Endothelial cell of umbilical vein (primary cell): ENCODE data around the gene OPCML. TPM values are rescaled to one million over a fixed set of nuclear protein-coding genes. Genes with fewer than 3 reads are reported as not detected.

Experiments
- BruUV-seq: library from RNA; stranded (reverse); fragments of 400-500 nt; replicated peaks from 2 replicates; lab custom pipeline; 2021; lab: Mats Ljungman, UMichigan
- CTCF ChIA-PET: fragments of 300-600, 350-600 bp; sonication (Branson Sonifier 250); formaldehyde crosslinking; loops from one replicate; lab custom pipeline; 2021; ENCODE audit warnings: antibody characterized with exemption, inconsistent platforms; lab: Charles Lee
- POLR2A ChIA-PET: fragments of 300-600, 350-600 bp; sonication (Branson Sonifier 250); formaldehyde crosslinking; loops from one replicate; lab custom pipeline; 2021; ENCODE audit warnings: antibody characterized with exemption, inconsistent platforms; lab: Charles Lee
- DNase-seq: peaks from one replicate; pipeline ENCODE4 v3.0.0-alpha.2; 2011; ENCODE audit warnings: low read depth, low spot score
- FAIRE-seq: peaks from 2 replicates; lab custom pipeline; 2011; peaks lifted over from hg19 to GRCh38; lab: Jason Lieb, UNC
- H2AFZ ChIP-seq: 2 replicates; pipeline ENCODE4 v1.6.0; 2012; ENCODE audit warnings: low read depth, low read length, control low read depth, inconsistent platforms
- H3K27ac ChIP-seq: 2 replicates; pipeline ENCODE4 v1.5.1; 2011; ENCODE audit warnings: low read depth, mild to moderate bottlenecking, control low read depth, low read length, moderate library complexity; ENCODE audit not compliant: insufficient read depth
- H3K27me3 ChIP-seq, 2 experiments: 2 replicates each; pipeline versions ENCODE4 v1.6.0 to v1.6.1; 2011; ENCODE audit warnings: low read length in 2 of 2, mixed read lengths in 1 of 2; ENCODE audit not compliant: control insufficient read depth in 2 of 2, insufficient read depth in 2 of 2
- H3K36me3 ChIP-seq, 2 experiments: 2 replicates in 1 of 2; 3 replicates in 1 of 2; pipeline ENCODE4 v1.5.1; 2011; ENCODE audit warnings: low read length in 2 of 2, mild to moderate bottlenecking in 1 of 2, moderate library complexity in 1 of 2; ENCODE audit not compliant: control insufficient read depth in 2 of 2, insufficient read depth in 2 of 2; ENCODE audit errors: extremely low read depth in 1 of 2
- H3K4me1 ChIP-seq: 3 replicates; pipeline ENCODE4 v1.5.1; 2011; ENCODE audit warnings: mild to moderate bottlenecking, low read length; ENCODE audit not compliant: control insufficient read depth, insufficient read depth; ENCODE audit errors: extremely low read depth
- H3K4me2 ChIP-seq: 2 replicates; pipeline ENCODE4 v1.6.1; 2011; ENCODE audit warnings: low read length, control low read depth, mixed read lengths; ENCODE audit not compliant: insufficient read depth
- H3K4me3 ChIP-seq, 3 experiments: fragments of 200-600 bp in 1 of 3; sonication (generic), shearing (Covaris generic) in 1 of 3; replicated peaks in 1 of 3; 2 replicates each; pipeline ENCODE4 v1.5.1; 2011 to 2016; ENCODE audit warnings: control low read depth in 3 of 3, low read length in 3 of 3, mild to moderate bottlenecking in 2 of 3, inconsistent platforms in 1 of 3, low read depth in 1 of 3, moderate library complexity in 1 of 3; ENCODE audit not compliant: insufficient read depth in 1 of 3
- H3K79me2 ChIP-seq: 2 replicates; pipeline ENCODE4 v1.6.0; 2012; ENCODE audit warnings: low read length, inconsistent platforms; ENCODE audit not compliant: control insufficient read depth, insufficient read depth
- H3K9ac ChIP-seq: replicated peaks from 2 replicates; pipeline ENCODE3; 2011; ENCODE audit warnings: low read length, control low read depth; ENCODE audit not compliant: insufficient read depth; ENCODE audit errors: extremely low read depth
- H3K9me1 ChIP-seq: replicated peaks from 3 replicates; pipeline ENCODE4 v1.6.0; 2011; ENCODE audit warnings: mild to moderate bottlenecking, low read length; ENCODE audit not compliant: control insufficient read depth, insufficient read depth; ENCODE audit errors: extremely low read depth
- H3K9me3 ChIP-seq: replicated peaks from 2 replicates; pipeline ENCODE4 v1.5.1; 2012; ENCODE audit warnings: low read length, inconsistent platforms; ENCODE audit not compliant: control insufficient read depth, insufficient read depth
- H4K20me1 ChIP-seq: replicated peaks from 2 replicates; pipeline ENCODE3; 2011; ENCODE audit warnings: mild to moderate bottlenecking, low read length; ENCODE audit not compliant: control insufficient read depth, insufficient read depth; ENCODE audit errors: extremely low read depth
- EZH2 ChIP-seq: IDR thresholded peaks from 2 replicates; pipeline ENCODE4 v1.6.1; 2012; ENCODE audit warnings: borderline replicate concordance, low read depth, mild to moderate bottlenecking, moderate library complexity, low read length, inconsistent platforms; ENCODE audit not compliant: severe bottlenecking
- FOS ChIP-seq: IDR thresholded peaks from 2 replicates; pipeline ENCODE4 v1.6.1; 2011; ENCODE audit warnings: mild to moderate bottlenecking, low read length, moderate library complexity, borderline replicate concordance; ENCODE audit not compliant: insufficient read depth
- GATA2 ChIP-seq: IDR thresholded peaks from 2 replicates; pipeline ENCODE4 v1.7.0; 2011; ENCODE audit warnings: low read depth, mild to moderate bottlenecking, moderate library complexity, mixed read lengths, low read length; ENCODE audit not compliant: insufficient read length, insufficient read depth
- JUN ChIP-seq: IDR thresholded peaks from 2 replicates; pipeline ENCODE4 v1.6.1; 2011; ENCODE audit warnings: borderline replicate concordance, low read depth; ENCODE audit not compliant: insufficient read length, insufficient read depth
- MYC ChIP-seq: IDR thresholded peaks from one replicate; pipeline ENCODE4 v1.6.1; 2011; ENCODE audit warnings: mild to moderate bottlenecking, low read depth, low read length
- POLR2A ChIP-seq: IDR thresholded peaks from 2 replicates; pipeline ENCODE4 v1.6.1; 2012; ENCODE audit warnings: low read depth, mild to moderate bottlenecking, control low read depth, low read length
- POLR2AphosphoS5 ChIP-seq: IDR thresholded peaks from 2 replicates; pipeline ENCODE4 v1.6.1; 2012; ENCODE audit warnings: low read depth, mild to moderate bottlenecking, control low read depth, low read length, moderate library complexity; ENCODE audit not compliant: insufficient read depth
- dilution Hi-C: fragments of 300-500 bp; cut with MboI; formaldehyde crosslinking; loops from one replicate; pipeline ENCODE4 v1.15.0; 2019; ENCODE audit warnings: low sequenced_read_pairs; ENCODE audit not compliant: extremely low pct_ligation_motif_present
- intact Hi-C: fragments of 100-400 bp; cut with micrococcal nuclease; formaldehyde crosslinking; loops from one replicate; pipeline ENCODE4 v1.10.0; 2022
- polyA plus RNA-seq, 4 experiments: library from polyadenylated mRNA; depleted of rRNA in 3 of 4; stranded (reverse) in 3 of 4; unstranded in 1 of 4; fragments of >200 nt; gene quantifications; 2 replicates each; pipeline versions ENCODE4 v1.2.1 to v1.2.3, GENCODE V29; 2011 to 2012; ENCODE audit warnings: missing spikeins in 1 of 4
- total RNA-seq: library from RNA; stranded (reverse); gene quantifications from 2 replicates; pipeline ENCODE4 v1.2.3, GENCODE V29; 2021
- TF ChIP-seq, protein P1 (sequence below): IDR thresholded peaks from 2 replicates; pipeline ENCODE4 v1.6.1; 2011; ENCODE audit not compliant: insufficient read depth, insufficient read length
- TF ChIP-seq, protein P2 (sequence below), 2 donors: IDR thresholded peaks; 1 replicate in 1 of 2; 2 replicates in 1 of 2; pipeline ENCODE4 v1.5.1; 2011; ENCODE audit warnings: low read length in 2 of 2, mild to moderate bottlenecking in 2 of 2, moderate library complexity in 2 of 2, control low read depth in 1 of 2, inconsistent platforms in 1 of 2, low read depth in 1 of 2; ENCODE audit not compliant: insufficient read depth in 1 of 2; ENCODE audit errors: extremely low read depth in 1 of 2

The OPCML gene
- total and polyA plus RNA-seq, 2 donors (not counting 3 experiments of a cell fraction or from before 2014, with no cell fraction given), result not detected

DNA sequence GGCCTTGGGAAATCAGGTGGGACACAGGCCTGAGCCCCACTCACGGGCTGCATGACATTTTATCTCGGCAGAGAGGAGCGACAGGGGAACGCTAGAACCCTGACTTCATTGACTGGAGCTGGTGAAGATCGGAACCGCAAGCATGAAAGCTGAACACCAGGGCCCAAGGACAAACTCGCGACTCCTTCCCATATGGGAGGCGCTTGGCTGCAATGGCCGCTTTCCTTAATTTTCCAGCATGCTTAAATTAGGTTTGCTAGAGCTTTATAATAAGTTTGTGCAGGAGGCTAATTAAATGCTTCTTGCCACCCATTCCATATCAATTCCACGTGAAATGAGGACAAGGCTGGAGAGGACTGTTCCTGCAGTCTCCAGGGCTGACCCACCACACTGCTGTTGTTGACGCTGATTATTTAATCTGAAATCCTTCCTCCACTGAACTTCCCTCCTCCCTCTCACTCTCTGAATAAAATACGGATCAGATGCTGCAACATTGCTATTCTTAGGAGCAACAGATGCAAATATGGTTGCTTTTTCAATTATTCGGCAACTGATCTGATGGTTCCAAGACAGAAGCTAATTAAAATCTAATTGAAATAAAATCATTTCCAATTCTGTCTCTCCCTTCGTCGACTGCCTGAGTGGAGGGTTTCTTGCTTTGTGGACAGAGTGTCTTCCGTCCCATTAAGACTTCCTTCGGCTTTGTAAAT, 692.9 kb downstream of the OPCML start:
- POLR2A ChIA-PET, result no interaction called here
- Histone ChIP-seq H3K9me1 (no peaks in the 10 kb centered on the region), H3K4me3 (no peak overlapping the region), H3K27ac (no peak overlapping the region), H4K20me1 (no peaks in the 10 kb centered on the region), H3K4me1 (no peaks in the 10 kb centered on the region), H3K9ac (no peak overlapping the region), H3K4me2 (no peak overlapping the region), H3K9me3 (no peaks in the 10 kb centered on the region), H3K79me2 (no peaks in the 10 kb centered on the region), H2AFZ (no peak overlapping the region), H3K36me3 (no peaks in the 10 kb centered on the region), H3K27me3 (no peaks in the 10 kb centered on the region)
- CTCF ChIA-PET, result no interaction called here
- DNase-seq (no peak), FAIRE-seq (no peak)
- dilution Hi-C loops, result no loop called here
- no TSS peak for BruUV-seq
- intact Hi-C loops, result no loop called here
- no peak for TF ChIP-seq FOS
- no peak for TF ChIP-seq MYC
- TF ChIP-seq POLR2AphosphoS5, result no peak
- TF ChIP-seq POLR2A, result no peak
- no peak for TF ChIP-seq EZH2
- TF ChIP-seq, protein P1, sequence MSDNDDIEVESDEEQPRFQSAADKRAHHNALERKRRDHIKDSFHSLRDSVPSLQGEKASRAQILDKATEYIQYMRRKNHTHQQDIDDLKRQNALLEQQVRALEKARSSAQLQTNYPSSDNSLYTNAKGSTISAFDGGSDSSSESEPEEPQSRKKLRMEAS, result no peak
- TF ChIP-seq JUN, result no peak
- TF ChIP-seq, protein P2, sequence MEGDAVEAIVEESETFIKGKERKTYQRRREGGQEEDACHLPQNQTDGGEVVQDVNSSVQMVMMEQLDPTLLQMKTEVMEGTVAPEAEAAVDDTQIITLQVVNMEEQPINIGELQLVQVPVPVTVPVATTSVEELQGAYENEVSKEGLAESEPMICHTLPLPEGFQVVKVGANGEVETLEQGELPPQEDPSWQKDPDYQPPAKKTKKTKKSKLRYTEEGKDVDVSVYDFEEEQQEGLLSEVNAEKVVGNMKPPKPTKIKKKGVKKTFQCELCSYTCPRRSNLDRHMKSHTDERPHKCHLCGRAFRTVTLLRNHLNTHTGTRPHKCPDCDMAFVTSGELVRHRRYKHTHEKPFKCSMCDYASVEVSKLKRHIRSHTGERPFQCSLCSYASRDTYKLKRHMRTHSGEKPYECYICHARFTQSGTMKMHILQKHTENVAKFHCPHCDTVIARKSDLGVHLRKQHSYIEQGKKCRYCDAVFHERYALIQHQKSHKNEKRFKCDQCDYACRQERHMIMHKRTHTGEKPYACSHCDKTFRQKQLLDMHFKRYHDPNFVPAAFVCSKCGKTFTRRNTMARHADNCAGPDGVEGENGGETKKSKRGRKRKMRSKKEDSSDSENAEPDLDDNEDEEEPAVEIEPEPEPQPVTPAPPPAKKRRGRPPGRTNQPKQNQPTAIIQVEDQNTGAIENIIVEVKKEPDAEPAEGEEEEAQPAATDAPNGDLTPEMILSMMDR (IDR thresholded peaks at IDR 0.05; ENCODE audit: extremely low read depth in 1 of 2, insufficient read depth in 1 of 2, low read depth in 1 of 2, low read length in 2 of 2), result no peak
- no peak for TF ChIP-seq GATA2
